ENCODE measurements around the gene DNAH6.

DNA sequence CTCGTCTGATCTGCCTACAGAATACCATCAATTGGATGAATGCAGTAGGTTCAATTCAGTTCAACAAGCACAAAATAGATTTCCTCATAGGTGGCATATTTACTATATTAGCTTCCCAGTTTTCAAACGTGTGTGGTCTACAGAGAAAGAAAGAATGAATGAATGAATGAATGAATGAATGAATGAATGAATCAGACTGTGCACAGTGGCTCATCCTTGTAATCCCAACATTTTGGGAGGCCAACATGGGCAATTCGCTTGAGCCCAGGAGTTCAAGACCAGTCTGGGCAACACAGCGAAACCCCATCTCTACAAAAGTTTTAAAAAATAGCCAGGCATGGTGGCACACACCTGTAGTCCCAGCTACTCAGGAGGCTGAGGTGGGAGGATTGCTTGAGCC, 269.7 kb downstream of the DNAH6 start:
- TF ChIP-seq, protein P1, sequence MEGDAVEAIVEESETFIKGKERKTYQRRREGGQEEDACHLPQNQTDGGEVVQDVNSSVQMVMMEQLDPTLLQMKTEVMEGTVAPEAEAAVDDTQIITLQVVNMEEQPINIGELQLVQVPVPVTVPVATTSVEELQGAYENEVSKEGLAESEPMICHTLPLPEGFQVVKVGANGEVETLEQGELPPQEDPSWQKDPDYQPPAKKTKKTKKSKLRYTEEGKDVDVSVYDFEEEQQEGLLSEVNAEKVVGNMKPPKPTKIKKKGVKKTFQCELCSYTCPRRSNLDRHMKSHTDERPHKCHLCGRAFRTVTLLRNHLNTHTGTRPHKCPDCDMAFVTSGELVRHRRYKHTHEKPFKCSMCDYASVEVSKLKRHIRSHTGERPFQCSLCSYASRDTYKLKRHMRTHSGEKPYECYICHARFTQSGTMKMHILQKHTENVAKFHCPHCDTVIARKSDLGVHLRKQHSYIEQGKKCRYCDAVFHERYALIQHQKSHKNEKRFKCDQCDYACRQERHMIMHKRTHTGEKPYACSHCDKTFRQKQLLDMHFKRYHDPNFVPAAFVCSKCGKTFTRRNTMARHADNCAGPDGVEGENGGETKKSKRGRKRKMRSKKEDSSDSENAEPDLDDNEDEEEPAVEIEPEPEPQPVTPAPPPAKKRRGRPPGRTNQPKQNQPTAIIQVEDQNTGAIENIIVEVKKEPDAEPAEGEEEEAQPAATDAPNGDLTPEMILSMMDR (IDR thresholded peaks at IDR 0.05 in 2 of 3, conservative IDR thresholded peaks at IDR 0.05 in 1 of 3; ENCODE audit: borderline replicate concordance in 1 of 3, insufficient read depth in 1 of 3, low read depth in 2 of 3, low read length in 2 of 3) = no peak
- TF ChIP-seq POLR2AphosphoS5 (IDR thresholded peaks at IDR 0.05; ENCODE audit: low read depth, low read length) = no peak
- no peak for TF ChIP-seq RAD21 (IDR thresholded peaks at IDR 0.05; ENCODE audit: low read depth)
- TF ChIP-seq TCF7L2 (IDR thresholded peaks at IDR 0.05; ENCODE audit: borderline replicate concordance, extremely low read depth, insufficient read depth, insufficient read length) = no peak
- TF ChIP-seq EZH2 (IDR thresholded peaks at IDR 0.05) = no peak
- no peak for TF ChIP-seq CBX3 (IDR thresholded peaks at IDR 0.05; ENCODE audit: low read depth)
- TF ChIP-seq POLR2A (IDR thresholded peaks at IDR 0.05; ENCODE audit: borderline replicate concordance, extremely low read depth, insufficient read depth, insufficient read length) = no peak
- TF ChIP-seq YY1 (IDR thresholded peaks at IDR 0.05; ENCODE audit: extremely low read depth, insufficient replicate concordance, low read depth, low read length) = no peak
- TF ChIP-seq, protein P2, sequence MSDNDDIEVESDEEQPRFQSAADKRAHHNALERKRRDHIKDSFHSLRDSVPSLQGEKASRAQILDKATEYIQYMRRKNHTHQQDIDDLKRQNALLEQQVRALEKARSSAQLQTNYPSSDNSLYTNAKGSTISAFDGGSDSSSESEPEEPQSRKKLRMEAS (IDR thresholded peaks at IDR 0.05) = no peak
- TF ChIP-seq EZH2phosphoT487 (IDR thresholded peaks at IDR 0.05; ENCODE audit: borderline replicate concordance) = no peak
